Measurements from ENCODE around the gene HDAC1. TPM values are rescaled to one million over a fixed set of nuclear protein-coding genes. Genes with fewer than 3 reads are reported as not detected.

Gene HDAC1
- total and polyA plus RNA-seq, 2 of the 13 experiments (the other 11 are each of a cell fraction or from before 2014, with no cell fraction given): 93.5 to 189 TPM

GRCh38 chr1:32345289-32345827 is 53.5 kb downstream of the HDAC1 start (continued):
- TF ChIP-seq, protein P1, sequence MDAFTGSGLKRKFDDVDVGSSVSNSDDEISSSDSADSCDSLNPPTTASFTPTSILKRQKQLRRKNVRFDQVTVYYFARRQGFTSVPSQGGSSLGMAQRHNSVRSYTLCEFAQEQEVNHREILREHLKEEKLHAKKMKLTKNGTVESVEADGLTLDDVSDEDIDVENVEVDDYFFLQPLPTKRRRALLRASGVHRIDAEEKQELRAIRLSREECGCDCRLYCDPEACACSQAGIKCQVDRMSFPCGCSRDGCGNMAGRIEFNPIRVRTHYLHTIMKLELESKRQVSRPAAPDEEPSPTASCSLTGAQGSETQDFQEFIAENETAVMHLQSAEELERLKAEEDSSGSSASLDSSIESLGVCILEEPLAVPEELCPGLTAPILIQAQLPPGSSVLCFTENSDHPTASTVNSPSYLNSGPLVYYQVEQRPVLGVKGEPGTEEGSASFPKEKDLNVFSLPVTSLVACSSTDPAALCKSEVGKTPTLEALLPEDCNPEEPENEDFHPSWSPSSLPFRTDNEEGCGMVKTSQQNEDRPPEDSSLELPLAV (CRISPR knock-in tag; conservative IDR thresholded peaks at IDR 0.05; ENCODE audit: low read depth): no peak
- TF ChIP-seq NR2F1 (CRISPR knock-in tag; IDR thresholded peaks at IDR 0.05) (0 out of 4 replicates have a peak, but pooled peaks of 1 of the 2 experiments have one; percentile 17), ZNF614 (CRISPR knock-in tag; IDR thresholded peaks at IDR 0.05; ENCODE audit: borderline replicate concordance) (peak; percentile 33; the same call in 1 of the 2 replicates), TRIM24 (CRISPR knock-in tag; IDR thresholded peaks at IDR 0.05) (no peak), TARDBP (CRISPR knock-in tag; IDR thresholded peaks at IDR 0.05) (peak; percentile 24; the same call in 1 of the 2 replicates), ZFP41 (CRISPR knock-in tag; IDR thresholded peaks at IDR 0.05; ENCODE audit: borderline replicate concordance) (no peak), MAF1 (CRISPR knock-in tag; IDR thresholded peaks at IDR 0.05; ENCODE audit: borderline replicate concordance) (no peak), ZNF790 (CRISPR knock-in tag; IDR thresholded peaks at IDR 0.05; ENCODE audit: borderline replicate concordance) (no peak), MLLT10 (CRISPR knock-in tag; IDR thresholded peaks at IDR 0.05) (no peak), NR2F6 (IDR thresholded peaks at IDR 0.05) (no peak; the same call in 1 of the 2 replicates), NR2F6 (CRISPR knock-in tag; IDR thresholded peaks at IDR 0.05) (0 out of 2 replicates have a peak, but pooled peaks have one; percentile 51), POLR2AphosphoS2 (IDR thresholded peaks at IDR 0.05; ENCODE audit: low read depth, low read length) (no peak), ZNF878 (CRISPR knock-in tag; IDR thresholded peaks at IDR 0.05) (no peak), HES4 (CRISPR knock-in tag; IDR thresholded peaks at IDR 0.05; ENCODE audit: borderline replicate concordance) (no peak), LCORL (IDR thresholded peaks at IDR 0.05) (no peak), LCORL (CRISPR knock-in tag; IDR thresholded peaks at IDR 0.05) (peak; percentile 43; the same call in 1 of the 2 replicates), ARNT (IDR thresholded peaks at IDR 0.05) (no peak), ZNF75D (CRISPR knock-in tag; IDR thresholded peaks at IDR 0.05; ENCODE audit: borderline replicate concordance) (no peak)
- TF ChIP-seq, protein P2, sequence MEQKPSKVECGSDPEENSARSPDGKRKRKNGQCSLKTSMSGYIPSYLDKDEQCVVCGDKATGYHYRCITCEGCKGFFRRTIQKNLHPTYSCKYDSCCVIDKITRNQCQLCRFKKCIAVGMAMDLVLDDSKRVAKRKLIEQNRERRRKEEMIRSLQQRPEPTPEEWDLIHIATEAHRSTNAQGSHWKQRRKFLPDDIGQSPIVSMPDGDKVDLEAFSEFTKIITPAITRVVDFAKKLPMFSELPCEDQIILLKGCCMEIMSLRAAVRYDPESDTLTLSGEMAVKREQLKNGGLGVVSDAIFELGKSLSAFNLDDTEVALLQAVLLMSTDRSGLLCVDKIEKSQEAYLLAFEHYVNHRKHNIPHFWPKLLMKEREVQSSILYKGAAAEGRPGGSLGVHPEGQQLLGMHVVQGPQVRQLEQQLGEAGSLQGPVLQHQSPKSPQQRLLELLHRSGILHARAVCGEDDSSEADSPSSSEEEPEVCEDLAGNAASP (CRISPR knock-in tag; IDR thresholded peaks at IDR 0.05; ENCODE audit: borderline replicate concordance): 0 out of 2 replicates have a peak, but pooled peaks have one; percentile 12
- TF ChIP-seq, protein P3, sequence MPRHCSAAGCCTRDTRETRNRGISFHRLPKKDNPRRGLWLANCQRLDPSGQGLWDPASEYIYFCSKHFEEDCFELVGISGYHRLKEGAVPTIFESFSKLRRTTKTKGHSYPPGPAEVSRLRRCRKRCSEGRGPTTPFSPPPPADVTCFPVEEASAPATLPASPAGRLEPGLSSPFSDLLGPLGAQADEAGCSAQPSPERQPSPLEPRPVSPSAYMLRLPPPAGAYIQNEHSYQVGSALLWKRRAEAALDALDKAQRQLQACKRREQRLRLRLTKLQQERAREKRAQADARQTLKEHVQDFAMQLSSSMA (CRISPR knock-in tag; IDR thresholded peaks at IDR 0.05): no peak
- TF ChIP-seq, protein P4, sequence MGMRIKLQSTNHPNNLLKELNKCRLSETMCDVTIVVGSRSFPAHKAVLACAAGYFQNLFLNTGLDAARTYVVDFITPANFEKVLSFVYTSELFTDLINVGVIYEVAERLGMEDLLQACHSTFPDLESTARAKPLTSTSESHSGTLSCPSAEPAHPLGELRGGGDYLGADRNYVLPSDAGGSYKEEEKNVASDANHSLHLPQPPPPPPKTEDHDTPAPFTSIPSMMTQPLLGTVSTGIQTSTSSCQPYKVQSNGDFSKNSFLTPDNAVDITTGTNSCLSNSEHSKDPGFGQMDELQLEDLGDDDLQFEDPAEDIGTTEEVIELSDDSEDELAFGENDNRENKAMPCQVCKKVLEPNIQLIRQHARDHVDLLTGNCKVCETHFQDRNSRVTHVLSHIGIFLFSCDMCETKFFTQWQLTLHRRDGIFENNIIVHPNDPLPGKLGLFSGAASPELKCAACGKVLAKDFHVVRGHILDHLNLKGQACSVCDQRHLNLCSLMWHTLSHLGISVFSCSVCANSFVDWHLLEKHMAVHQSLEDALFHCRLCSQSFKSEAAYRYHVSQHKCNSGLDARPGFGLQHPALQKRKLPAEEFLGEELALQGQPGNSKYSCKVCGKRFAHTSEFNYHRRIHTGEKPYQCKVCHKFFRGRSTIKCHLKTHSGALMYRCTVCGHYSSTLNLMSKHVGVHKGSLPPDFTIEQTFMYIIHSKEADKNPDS (CRISPR knock-in tag; IDR thresholded peaks at IDR 0.05): no peak

Measured in HepG2 (cell line).